IPS DF 6.9 (cell line): ENCODE results near the gene DGLUCY.
"Not testable (repeated sequence)": the region's sequence is repeated elsewhere in the genome, so short reads cannot be mapped to it uniquely, and the experiment has no call there.

Experiments used
- DNase-seq: peaks from one replicate; pipeline ENCODE4 v3.0.0-alpha.2; 2013; ENCODE audit warnings: low read depth, low spot score
- H3K27ac ChIP-seq: one replicate; pipeline ENCODE4 v1.5.1; 2013; ENCODE audit warnings: low read length, control low read depth
- H3K27me3 ChIP-seq: 2 replicates; pipeline ENCODE4 v1.6.1; 2013; ENCODE audit warnings: mild to moderate bottlenecking, low read length; ENCODE audit not compliant: control insufficient read depth, insufficient read depth
- H3K36me3 ChIP-seq: 2 replicates; pipeline ENCODE4 v1.6.1; 2013; ENCODE audit warnings: low read length; ENCODE audit not compliant: control insufficient read depth, insufficient read depth
- H3K4me1 ChIP-seq: 2 replicates; pipeline ENCODE4 v1.6.1; 2013; ENCODE audit warnings: low read length; ENCODE audit not compliant: control insufficient read depth, insufficient read depth
- H3K4me3 ChIP-seq: 2 replicates; pipeline ENCODE4 v1.5.1; 2013; ENCODE audit warnings: mild to moderate bottlenecking, low read length
- H3K9me3 ChIP-seq: 2 replicates; pipeline ENCODE4 v1.6.1; 2013; ENCODE audit warnings: low read length, inconsistent platforms; ENCODE audit not compliant: control insufficient read depth, insufficient read depth
- WGBS: extraction: QIAGEN DNeasy Blood & Tissue Kit; methylation state at CpG from one replicate; pipeline ENCODE4 v1.1.7; 2013; ENCODE audit warnings: mixed read lengths, missing lambda C conversion rate; ENCODE audit not compliant: insufficient read length, insufficient coverage; 5-methylcytosine and 5-hydroxymethylcytosine counted together

The DGLUCY gene

DNA sequence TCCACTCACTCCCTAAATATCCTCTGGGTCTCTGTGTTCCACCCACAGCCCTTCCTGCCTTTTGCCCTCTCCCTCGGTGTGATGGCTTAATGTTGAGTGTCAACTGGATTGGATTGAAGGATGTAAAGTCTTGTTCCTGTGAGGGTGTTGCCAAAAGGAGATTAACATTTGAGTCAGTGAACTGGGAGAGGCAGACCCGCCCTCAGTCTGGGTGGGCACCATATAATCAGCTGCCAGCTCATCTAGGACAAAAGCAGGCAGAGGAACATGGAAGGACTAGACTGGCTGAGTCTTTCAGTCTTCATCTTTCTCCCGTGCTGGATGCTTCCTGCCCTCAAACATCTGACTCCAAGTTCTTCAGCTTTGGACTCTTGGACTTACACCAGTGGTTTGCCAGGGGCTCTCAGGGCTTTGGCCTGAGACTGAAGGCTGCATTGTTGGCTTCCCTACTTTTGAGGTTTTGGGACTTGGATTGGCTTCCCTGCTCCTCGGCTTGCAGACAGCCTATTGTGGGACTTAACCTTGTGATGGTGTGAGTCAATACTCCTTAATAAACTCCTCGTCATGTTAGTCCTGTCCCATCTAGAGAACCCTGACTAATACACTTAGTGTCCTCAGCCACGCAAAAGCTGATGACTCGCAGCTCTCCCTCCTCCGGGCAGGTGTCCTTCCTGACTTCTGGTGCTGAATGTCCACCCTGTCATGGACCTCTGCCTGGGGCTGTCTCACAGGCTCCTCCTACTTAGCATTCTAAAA lies 5.9 kb downstream of the DGLUCY start:
- no CpG with 5 or more reads among the region's 8 CpGs for WGBS
- H3K9me3 ChIP-seq: no peaks in the 10 kb centered on the region
- H3K4me1 ChIP-seq: peaks cover 8% of the 10 kb centered on the region; the same call in 1 of the 2 replicates
- no peaks in the 10 kb centered on the region for H3K36me3 ChIP-seq
- no peak overlapping the region for H3K4me3 ChIP-seq
- H3K27ac ChIP-seq: no peak overlapping the region
- DNase-seq: no peak
- no peaks in the 10 kb centered on the region for H3K27me3 ChIP-seq

DNA sequence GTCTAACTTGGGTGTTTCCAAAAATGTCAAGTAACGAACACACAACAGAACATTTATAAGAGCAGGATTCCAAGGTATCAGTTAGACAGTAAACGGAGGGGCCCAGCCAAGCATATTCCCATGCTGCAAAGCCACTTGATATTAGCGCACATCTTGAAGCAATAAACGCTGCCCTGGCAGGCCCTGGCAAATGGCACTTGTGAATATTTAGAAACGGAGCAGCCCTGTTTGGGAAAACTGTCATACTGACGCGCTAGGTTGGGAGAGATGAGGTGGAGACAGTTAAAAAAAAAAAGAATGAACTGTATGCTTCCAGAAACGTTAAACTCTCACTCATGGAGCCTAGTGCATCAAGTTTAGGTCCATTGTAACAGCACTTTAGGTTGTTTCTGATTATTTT lies 9.3 kb downstream of the DGLUCY start:
- H3K4me3 ChIP-seq: no peak overlapping the region
- H3K27ac ChIP-seq: no peak overlapping the region
- no peaks in the 10 kb centered on the region for H3K4me1 ChIP-seq
- no CpG with 5 or more reads among the region's 8 CpGs for WGBS
- no peak for DNase-seq
- no peaks in the 10 kb centered on the region; the same call in none of the 2 replicates for H3K36me3 ChIP-seq
- no peaks in the 10 kb centered on the region for H3K27me3 ChIP-seq
- H3K9me3 ChIP-seq: no peaks in the 10 kb centered on the region

DNA sequence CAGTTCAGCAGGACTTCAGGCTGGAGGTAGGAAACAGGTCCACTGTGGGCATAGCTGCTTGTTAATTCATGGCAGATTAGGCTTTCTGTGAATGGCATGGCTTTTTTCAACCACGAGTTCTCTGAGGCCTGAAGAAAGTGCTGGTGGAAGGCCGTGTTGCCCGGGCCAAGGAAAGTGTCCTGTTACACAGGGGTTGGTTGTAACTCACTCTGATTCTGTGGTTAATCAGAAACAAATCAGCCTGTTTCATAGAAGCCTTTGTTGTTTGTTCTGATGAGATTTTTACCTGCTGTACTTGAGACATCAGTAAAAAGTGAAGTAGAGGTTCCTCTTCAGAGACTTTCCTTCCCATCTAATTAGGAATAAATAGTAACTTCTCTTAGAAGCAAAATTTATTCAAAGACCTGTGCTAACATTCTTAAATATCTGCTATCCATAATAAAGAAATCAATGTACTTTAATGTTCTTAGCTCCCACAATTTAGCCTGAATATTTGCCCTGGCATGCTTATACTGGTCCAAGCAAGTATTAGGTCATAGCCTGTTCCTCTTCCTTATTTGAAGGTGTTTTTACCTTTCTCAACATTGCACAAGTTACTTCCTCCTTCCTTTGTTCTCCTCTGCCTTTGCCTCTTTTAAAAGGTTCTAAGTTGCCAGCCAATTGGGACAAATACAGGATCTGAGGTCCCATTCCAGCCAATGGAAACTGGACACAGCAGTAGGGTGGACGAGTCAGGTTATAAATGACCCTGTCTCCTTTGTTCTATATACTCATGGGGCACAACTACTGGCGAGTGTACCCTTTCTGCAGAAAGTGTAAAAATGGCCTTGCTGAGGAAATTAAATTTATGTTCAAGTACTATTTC lies 10.8 kb downstream of the DGLUCY start:
- H3K4me3 ChIP-seq, H3K27me3 ChIP-seq, H3K9me3 ChIP-seq, H3K36me3 ChIP-seq, DNase-seq, H3K27ac ChIP-seq, H3K4me1 ChIP-seq: not testable (repeated sequence)
- no CpG with 5 or more reads among the region's 5 CpGs for WGBS

DNA sequence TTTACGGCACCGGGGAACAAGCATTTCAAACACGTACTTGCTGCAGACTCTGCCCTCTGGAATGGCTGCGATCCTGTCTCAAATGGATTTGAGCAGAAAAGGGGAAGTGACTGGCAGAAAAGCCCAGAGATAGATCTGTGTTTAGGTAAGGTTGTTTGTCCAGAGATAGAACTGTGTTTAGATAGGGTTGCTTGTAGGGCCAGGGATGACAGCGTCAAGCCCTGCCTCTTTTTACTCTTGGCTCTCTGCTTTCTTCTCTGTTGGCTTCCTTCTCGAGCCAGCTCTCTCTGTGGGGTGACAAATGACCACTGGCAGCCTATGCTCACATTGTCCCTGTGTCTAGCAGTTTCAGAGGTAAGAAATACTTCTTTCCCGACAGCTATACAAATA lies 11.4 kb downstream of the DGLUCY start:
- Histone ChIP-seq H3K36me3 (no peaks in the 10 kb centered on the region; the same call in none of the 2 replicates), H3K27me3 (no peaks in the 10 kb centered on the region), H3K9me3 (no peaks in the 10 kb centered on the region), H3K4me3 (no peak overlapping the region), H3K4me1 (no peaks in the 10 kb centered on the region), H3K27ac (no peak overlapping the region)
- DNase-seq: no peak
- no CpG with 5 or more reads among the region's 7 CpGs for WGBS

DNA sequence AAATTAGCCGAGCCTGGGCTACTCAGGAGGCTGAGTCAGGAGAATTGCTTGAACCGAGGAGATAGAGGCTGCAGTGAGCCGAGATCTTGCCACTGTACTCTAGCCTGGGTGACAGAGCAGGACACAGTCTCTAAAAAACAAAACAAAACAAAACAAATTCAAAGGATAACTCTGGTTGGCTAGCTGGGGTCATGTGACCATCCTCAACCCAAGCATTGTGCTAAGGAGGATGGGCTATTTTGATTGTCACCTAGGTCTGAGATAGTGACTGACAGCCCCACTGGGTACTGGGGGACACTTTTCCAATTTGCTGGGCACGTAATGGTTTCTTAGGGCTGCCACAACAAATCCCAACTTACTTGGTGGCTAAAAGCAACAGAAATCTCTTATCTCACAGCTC lies 11.9 kb downstream of the DGLUCY start:
- Histone ChIP-seq H3K36me3 (no peaks in the 10 kb centered on the region; the same call in none of the 2 replicates), H3K27ac (no peak overlapping the region), H3K9me3 (no peaks in the 10 kb centered on the region), H3K4me1 (no peaks in the 10 kb centered on the region), H3K27me3 (no peaks in the 10 kb centered on the region), H3K4me3 (no peak overlapping the region)
- WGBS: no CpG with 5 or more reads among the region's 4 CpGs
- no peak for DNase-seq

DNA sequence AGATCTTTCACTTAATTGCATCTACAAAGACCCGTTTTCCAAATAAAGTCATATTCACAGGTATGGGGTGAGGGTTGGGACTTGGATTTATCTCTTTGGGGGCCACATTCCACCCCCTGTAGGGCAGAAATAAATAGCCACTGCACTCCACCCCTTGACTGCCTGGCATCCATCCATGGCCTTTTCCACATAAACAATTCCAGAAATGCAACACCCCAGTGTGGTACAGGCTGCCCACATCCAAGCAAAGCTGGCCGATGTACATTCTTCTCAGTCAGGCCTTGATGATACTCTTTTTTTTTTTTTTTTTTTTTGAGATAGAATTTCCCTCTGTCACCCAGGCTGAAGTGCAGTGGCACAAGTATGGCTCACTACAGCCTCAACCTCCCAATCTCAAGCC lies 12.9 kb downstream of the DGLUCY start:
- no CpG with 5 or more reads among the region's 2 CpGs for WGBS

DNA sequence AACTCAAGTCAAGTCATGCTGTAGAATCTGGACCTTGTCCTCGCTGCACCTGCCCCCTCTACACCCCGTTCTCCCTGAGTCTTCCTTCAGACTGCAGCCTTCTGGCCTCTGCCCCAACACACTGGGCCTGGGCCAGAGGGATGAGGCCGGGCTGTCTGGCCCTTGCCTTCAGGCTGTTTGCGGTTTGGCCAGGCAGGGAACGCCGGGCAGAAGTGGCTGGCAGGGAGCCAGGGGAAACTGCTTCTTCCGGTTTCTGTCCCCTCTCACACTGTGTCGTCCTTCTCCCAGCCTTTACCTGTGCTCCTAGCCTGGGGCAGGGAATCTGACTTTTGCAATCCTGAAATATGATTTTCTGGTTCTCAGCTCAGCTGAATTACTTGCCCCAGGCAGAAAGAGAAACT lies 13.5 kb downstream of the DGLUCY start:
- no peaks in the 10 kb centered on the region for H3K27me3 ChIP-seq
- no peak overlapping the region for H3K4me3 ChIP-seq
- no peaks in the 10 kb centered on the region for H3K4me1 ChIP-seq
- H3K36me3 ChIP-seq: no peaks in the 10 kb centered on the region; the same call in none of the 2 replicates
- no CpG with 5 or more reads among the region's 8 CpGs for WGBS
- H3K9me3 ChIP-seq: no peaks in the 10 kb centered on the region
- H3K27ac ChIP-seq: no peak overlapping the region
- no peak for DNase-seq

More for the DNA sequence above, 12.9 kb downstream of the DGLUCY start:
- no peaks in the 10 kb centered on the region for H3K27me3 ChIP-seq
- no peak for DNase-seq
- no peaks in the 10 kb centered on the region for H3K4me1 ChIP-seq
- no peaks in the 10 kb centered on the region; the same call in none of the 2 replicates for H3K36me3 ChIP-seq
- no peak overlapping the region for H3K4me3 ChIP-seq
- H3K9me3 ChIP-seq: no peaks in the 10 kb centered on the region
- H3K27ac ChIP-seq: no peak overlapping the region

DNA sequence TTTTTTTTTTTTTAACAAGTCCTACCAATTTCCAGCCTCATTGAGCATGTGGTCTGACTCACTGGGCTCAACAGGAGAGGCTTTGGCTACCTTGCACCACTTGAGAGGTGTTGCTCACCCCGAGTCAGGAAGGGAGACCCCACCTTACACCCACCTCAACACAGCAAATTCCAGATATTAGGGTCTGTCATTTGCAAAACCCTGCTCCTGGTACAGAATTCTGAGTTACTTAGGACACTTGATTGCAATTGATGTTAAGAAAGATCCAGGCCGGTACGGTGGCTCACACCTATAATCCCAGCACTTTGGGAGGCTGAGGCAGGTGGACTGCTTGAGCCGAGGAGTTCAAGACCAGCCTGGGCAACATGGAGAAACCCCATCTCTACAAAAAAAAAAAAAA lies 14.1 kb downstream of the DGLUCY start:
- no peak overlapping the region for H3K4me3 ChIP-seq
- no peaks in the 10 kb centered on the region for H3K4me1 ChIP-seq
- H3K36me3 ChIP-seq: no peaks in the 10 kb centered on the region; the same call in none of the 2 replicates
- no peaks in the 10 kb centered on the region for H3K27me3 ChIP-seq
- WGBS: no CpG with 5 or more reads among the region's 4 CpGs
- no peak overlapping the region for H3K27ac ChIP-seq
- DNase-seq: no peak
- no peaks in the 10 kb centered on the region for H3K9me3 ChIP-seq

DNA sequence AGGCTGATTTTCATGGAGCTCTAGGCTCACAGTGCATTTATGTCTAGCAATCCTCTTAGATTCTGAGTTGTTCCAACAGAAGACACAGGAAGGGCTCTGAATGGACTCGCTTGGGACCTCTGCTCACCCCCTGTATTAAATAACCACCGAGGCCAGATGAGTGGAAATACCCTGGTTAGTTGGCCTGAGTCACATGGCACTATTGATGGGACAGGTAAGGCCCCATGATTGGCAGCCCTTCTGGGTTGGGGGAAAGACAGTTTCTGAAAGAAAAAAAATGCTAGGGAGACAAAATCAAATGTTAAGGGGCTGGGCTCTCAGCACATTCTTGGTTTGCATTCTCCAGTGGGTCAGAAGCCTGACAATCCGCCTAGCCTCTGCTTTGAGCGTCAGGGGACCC lies 14.8 kb downstream of the DGLUCY start:
- no peak overlapping the region for H3K27ac ChIP-seq
- H3K4me1 ChIP-seq: no peaks in the 10 kb centered on the region

DNA sequence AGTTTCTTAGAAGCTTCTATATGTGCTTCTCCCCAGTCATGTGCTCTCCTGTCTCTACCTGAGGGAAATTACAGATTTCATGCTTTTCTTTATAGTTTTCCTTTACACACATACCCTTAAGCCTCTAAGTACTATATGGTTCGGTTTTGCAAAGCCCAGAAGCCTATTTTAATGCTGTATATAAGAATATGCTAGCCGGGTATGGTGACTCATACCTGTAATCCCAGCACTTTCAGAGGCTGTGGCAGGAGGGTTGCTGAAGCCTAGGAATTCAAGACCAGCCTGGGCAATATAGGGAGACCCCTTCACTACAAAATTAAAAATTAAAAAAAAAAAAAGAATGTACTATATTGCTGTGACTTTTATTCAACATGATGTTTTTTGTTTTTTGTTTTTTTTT lies 15.4 kb downstream of the DGLUCY start:
- Histone ChIP-seq H3K36me3 (no peaks in the 10 kb centered on the region; the same call in none of the 2 replicates), H3K9me3 (no peaks in the 10 kb centered on the region), H3K4me3 (no peak overlapping the region), H3K27ac (no peak overlapping the region), H3K27me3 (no peaks in the 10 kb centered on the region), H3K4me1 (no peaks in the 10 kb centered on the region)
- no peak for DNase-seq
- no CpG with 5 or more reads among the region's 2 CpGs for WGBS

More for the DNA sequence above, 14.8 kb downstream of the DGLUCY start:
- DNase-seq: no peak
- WGBS: no CpG with 5 or more reads among the region's 4 CpGs
- Histone ChIP-seq H3K4me3 (no peak overlapping the region), H3K36me3 (no peaks in the 10 kb centered on the region; the same call in none of the 2 replicates), H3K27me3 (no peaks in the 10 kb centered on the region), H3K9me3 (no peaks in the 10 kb centered on the region)
